H1 (cell line): ENCODE data around the gene SSBP3. TPM values are rescaled to one million over a fixed set of nuclear protein-coding genes. Genes with fewer than 3 reads are reported as not detected.

Experiments used
- EGR1 ChIP-seq: IDR thresholded peaks from 2 replicates; pipeline ENCODE4 v1.6.1; 2011; ENCODE audit warnings: low read depth, low read length, borderline replicate concordance
- EP300 ChIP-seq, 2 experiments: IDR thresholded peaks; 1 replicate in 1 of 2; 2 replicates in 1 of 2; pipeline ENCODE4 v1.6.1; 2011 to 2012; ENCODE audit warnings: low read depth in 2 of 2, low read length in 2 of 2, mild to moderate bottlenecking in 2 of 2, borderline replicate concordance in 1 of 2, inconsistent platforms in 1 of 2, moderate library complexity in 1 of 2
- GABPA ChIP-seq: IDR thresholded peaks from 2 replicates; pipeline ENCODE4 v1.6.1; 2011; ENCODE audit warnings: mild to moderate bottlenecking, low read length, moderate library complexity, borderline replicate concordance; ENCODE audit not compliant: insufficient read depth
- KDM4A ChIP-seq: IDR thresholded peaks from one replicate; pipeline ENCODE4 v1.7.1; 2012; ENCODE audit warnings: low read depth, mild to moderate bottlenecking, moderate library complexity, low read length, inconsistent platforms; ENCODE audit not compliant: severe bottlenecking
- polyA plus RNA-seq, 7 experiments: library from polyadenylated mRNA; depleted of rRNA in 3 of 7; stranded (reverse) in 5 of 7; unstranded in 2 of 7; fragments of >200 nt in 5 of 7; fragments of 200-250 nt in 2 of 7; gene quantifications; 1 replicate in 5 of 7; 2 replicates in 1 of 7; 4 replicates in 1 of 7; pipeline versions ENCODE4 v1.2.1 to v1.2.3, GENCODE V29; 2011 to 2013; ENCODE audit warnings: missing spikeins in 2 of 7, mixed read lengths in 2 of 7
- total RNA-seq: library from RNA; stranded (reverse); fragmentation: NEBNext Ultra II Directional; extraction: Animal tissue kit (Norgen Biotek cat#: 25700); gene quantifications from 2 replicates; pipeline ENCODE4 v1.2.1, GENCODE V29; 2021
- TF ChIP-seq, protein P1 (sequence below): IDR thresholded peaks from 2 replicates; pipeline ENCODE4 v1.6.1; 2011; ENCODE audit warnings: low read depth, mild to moderate bottlenecking, low read length; ENCODE audit not compliant: insufficient read depth

Gene SSBP3
- total and polyA plus RNA-seq, 2 of the 8 experiments (the other 6 are each of a cell fraction or from before 2014, with no cell fraction given), result 99.7 to 133 TPM

GRCh38 chr1:54307305-54307704 lies 98.9 kb downstream of the SSBP3 start (continued):
- no peak for TF ChIP-seq GABPA
- no peak for TF ChIP-seq EP300 (IDR thresholded peaks at IDR 0.05; ENCODE audit: borderline replicate concordance in 1 of 2, low read depth in 2 of 2, low read length in 2 of 2)
- TF ChIP-seq KDM4A, result no peak
- TF ChIP-seq, protein P1, sequence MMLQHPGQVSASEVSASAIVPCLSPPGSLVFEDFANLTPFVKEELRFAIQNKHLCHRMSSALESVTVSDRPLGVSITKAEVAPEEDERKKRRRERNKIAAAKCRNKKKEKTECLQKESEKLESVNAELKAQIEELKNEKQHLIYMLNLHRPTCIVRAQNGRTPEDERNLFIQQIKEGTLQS, result no peak
- TF ChIP-seq EGR1, result no peak
